ENCODE data around the gene MX1. TPM values are rescaled to one million over a fixed set of nuclear protein-coding genes. Genes with fewer than 3 reads are reported as not detected.

The MX1 gene
- total and polyA plus RNA-seq, 8 donors = 11.4 to 125 (median 30.4) TPM

- DNase-seq = no peak
- Histone ChIP-seq H3K27ac (no peak overlapping the region), H3K9me3 (peaks cover 0 to 7% (median 0%) of the 10 kb centered on the region in 4 donors), H3K36me3 (peaks cover 32 to 92% (median 83%) of the 10 kb centered on the region in 4 donors), H3K4me3 (no peak overlapping the region), H3K27me3 (no peaks in the 10 kb centered on the region), H3K4me1 (peaks cover 3 to 18% (median 9%) of the 10 kb centered on the region in 4 donors)
- intact Hi-C loops (cut with DNase I; ENCODE audit: low total_unique reads) = no loop called here
- WGBS, 5 donors = 83 to 93% (median 91%) methylated on average over 16 of the region's 16 CpGs
- TF ChIP-seq POLR2A (IDR thresholded peaks at IDR 0.05) = no peak
- TF ChIP-seq EP300 (IDR thresholded peaks at IDR 0.05) = no peak
- no peak for TF ChIP-seq CTCF (IDR thresholded peaks at IDR 0.05)
- no peak for TF ChIP-seq POLR2AphosphoS5 (IDR thresholded peaks at IDR 0.05)
These were observed 5.9 kb downstream of the MX1 start for GRCh38 chr21:41431788-41432548.

GRCh38 chr21:41432562-41433460, 6.8 kb downstream of the MX1 start:
- H3K4me1 ChIP-seq = peaks cover 0 to 10% (median 4%) of the 10 kb centered on the region in 4 donors
- H3K27ac ChIP-seq = no peak overlapping the region
- TF ChIP-seq EP300 (IDR thresholded peaks at IDR 0.05) = no peak
- no peak for TF ChIP-seq POLR2A (IDR thresholded peaks at IDR 0.05)
- no peak for TF ChIP-seq POLR2AphosphoS5 (IDR thresholded peaks at IDR 0.05)
- TF ChIP-seq CTCF (IDR thresholded peaks at IDR 0.05) = no peak
- 71 to 94% (median 87%) methylated on average over 10 of the region's 10 CpGs for WGBS, 5 donors
- intact Hi-C loops (cut with DNase I; ENCODE audit: low total_unique reads) = no loop called here
- peaks cover 0 to 7% (median 0%) of the 10 kb centered on the region in 4 donors for H3K9me3 ChIP-seq
- peaks cover 37 to 100% (median 91%) of the 10 kb centered on the region in 4 donors for H3K36me3 ChIP-seq
- H3K4me3 ChIP-seq = no peak overlapping the region
- H3K27me3 ChIP-seq = no peaks in the 10 kb centered on the region
- DNase-seq = peak in 1 of 2 donors; percentile 27

GRCh38 chr21:41433566-41433965, 7.5 kb downstream of the MX1 start:
- TF ChIP-seq POLR2AphosphoS5 (IDR thresholded peaks at IDR 0.05) (peak in 1 of 3 donors; percentile 5), EP300 (IDR thresholded peaks at IDR 0.05) (no peak)
- WGBS, 5 donors = 70 to 79% (median 71%) methylated on average over 2 of the region's 2 CpGs
- Histone ChIP-seq H3K27ac (no peak overlapping the region), H3K36me3 (peaks cover 44 to 100% (median 96%) of the 10 kb centered on the region in 4 donors), H3K27me3 (no peaks in the 10 kb centered on the region), H3K9me3 (peaks cover 0 to 7% (median 0%) of the 10 kb centered on the region in 4 donors), H3K4me1 (peaks cover 0 to 7% (median 3%) of the 10 kb centered on the region in 4 donors), H3K4me3 (no peak overlapping the region)
- intact Hi-C loops (cut with DNase I; ENCODE audit: low total_unique reads) = no loop called here
- DNase-seq = no peak

GRCh38 chr21:41435706-41436105, 9.7 kb downstream of the MX1 start:
- Histone ChIP-seq H3K36me3 (peaks cover 48 to 100% (median 98%) of the 10 kb centered on the region in 4 donors), H3K9me3 (peaks cover 0 to 7% (median 0%) of the 10 kb centered on the region in 4 donors), H3K27me3 (no peaks in the 10 kb centered on the region), H3K4me3 (no peak overlapping the region), H3K4me1 (peaks cover 0 to 7% (median 3%) of the 10 kb centered on the region in 4 donors), H3K27ac (no peak overlapping the region)
- intact Hi-C loops (cut with DNase I; ENCODE audit: low total_unique reads) = no loop called here
- DNase-seq = no peak
- TF ChIP-seq POLR2A (IDR thresholded peaks at IDR 0.05) = no peak
- no peak for TF ChIP-seq EP300 (IDR thresholded peaks at IDR 0.05)
- no peak for TF ChIP-seq CTCF (IDR thresholded peaks at IDR 0.05)
- TF ChIP-seq POLR2AphosphoS5 (IDR thresholded peaks at IDR 0.05) = no peak
- WGBS, 5 donors = 96 to 98% (median 96%) methylated on average over 11 of the region's 11 CpGs

All from stomach (tissue), 9 donors.